NCI-H2227 treated with DMSO at 0.1 percent for 48 hours (cell line): ENCODE results near the gene SNX25.
"Not testable (repeated sequence)": the region's sequence is repeated elsewhere in the genome, so short reads cannot be mapped to it uniquely, and the experiment has no call there.

Experiments used
- DNase-seq: peaks from one replicate; lab custom pipeline; 2025; lab: John Stamatoyannopoulos, UW

The SNX25 gene

DNA sequence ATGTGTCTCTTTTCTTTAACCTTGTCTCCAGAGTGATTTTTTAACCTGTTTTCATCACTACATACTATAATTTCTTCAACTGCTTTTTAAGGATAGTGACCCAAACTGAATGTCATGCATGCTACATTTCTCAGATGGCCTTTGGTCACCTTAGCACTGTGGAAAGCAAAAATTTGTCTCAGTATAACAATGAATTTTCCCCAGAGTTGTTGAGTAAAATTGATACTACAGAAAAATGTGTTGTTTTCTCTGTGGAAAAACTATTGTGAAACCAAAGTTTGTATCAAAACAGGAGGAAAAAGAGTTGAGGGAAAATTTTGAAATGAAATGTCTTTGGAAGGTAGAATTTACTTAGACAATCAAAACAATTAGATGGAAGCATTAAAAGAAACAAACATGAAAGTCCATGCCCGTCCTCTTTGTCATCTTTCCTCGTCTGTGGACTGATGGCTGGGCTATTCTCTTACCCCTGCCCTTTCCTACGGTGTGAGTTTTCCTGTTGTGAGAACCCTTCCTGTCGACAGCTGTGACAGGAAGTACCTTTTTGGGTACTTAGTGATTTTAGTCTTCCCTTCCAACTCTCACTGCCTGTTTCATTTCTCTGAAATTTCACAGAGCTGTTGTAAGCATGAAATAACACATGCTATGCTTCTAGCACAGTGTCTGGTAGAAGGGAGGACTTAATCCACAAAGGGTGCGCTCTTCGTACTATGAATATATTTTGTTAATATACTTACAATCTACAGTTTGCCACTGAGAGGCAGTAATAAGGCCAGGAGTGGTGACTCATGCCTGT, 135.5 kb downstream of the SNX25 start:
- DNase-seq = no peak

DNA sequence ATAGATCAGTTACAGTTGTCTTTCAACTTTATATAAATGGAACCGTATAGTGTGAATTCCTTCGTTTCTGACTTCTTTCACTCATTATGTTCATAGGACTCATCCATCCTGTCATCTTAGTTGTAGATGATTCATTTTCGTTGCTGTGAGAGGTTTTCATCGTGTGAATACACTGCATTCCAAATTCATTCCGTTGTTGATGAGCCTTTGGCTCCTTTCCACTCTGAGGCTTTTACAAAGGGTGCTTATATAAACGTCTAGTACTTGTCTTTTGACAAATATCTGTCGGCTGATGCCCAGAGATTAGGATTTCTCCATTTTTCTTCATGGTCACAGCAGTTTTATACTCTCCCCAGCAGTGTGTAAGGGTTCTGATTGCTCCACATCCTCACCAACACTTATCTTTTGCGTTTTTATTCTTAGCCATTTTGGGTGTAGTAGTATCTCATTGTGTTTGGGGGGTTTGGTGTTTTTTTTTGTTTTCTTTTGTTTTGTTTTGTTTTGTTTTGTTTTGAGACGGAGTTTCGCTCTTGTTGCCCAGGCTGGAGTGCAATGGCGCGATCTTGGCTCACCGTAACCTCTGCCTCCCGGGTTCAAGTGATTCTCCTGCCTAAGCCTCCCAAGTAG, 137.7 kb downstream of the SNX25 start:
- no peak for DNase-seq

DNA sequence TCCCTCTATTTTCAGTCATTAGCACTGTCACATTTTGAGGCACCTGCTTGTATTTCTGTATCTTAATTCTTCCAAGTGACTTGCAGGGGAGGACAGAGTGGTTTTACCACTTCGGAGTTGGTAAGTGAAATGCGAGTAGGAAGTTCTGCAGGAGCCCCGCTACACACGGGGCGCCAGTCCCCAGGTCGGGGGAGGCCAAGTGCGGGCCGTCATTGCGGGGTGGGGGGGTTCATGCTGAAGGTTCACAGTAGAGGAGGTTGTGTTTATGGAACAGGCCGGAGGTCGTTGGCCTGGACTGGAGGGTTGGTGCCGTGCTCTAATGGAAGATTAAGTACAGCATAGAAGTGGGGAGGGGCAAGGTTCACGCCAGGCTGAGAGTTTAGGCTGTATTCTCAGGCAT, 142.3 kb downstream of the SNX25 start:
- DNase-seq = no peak

DNA sequence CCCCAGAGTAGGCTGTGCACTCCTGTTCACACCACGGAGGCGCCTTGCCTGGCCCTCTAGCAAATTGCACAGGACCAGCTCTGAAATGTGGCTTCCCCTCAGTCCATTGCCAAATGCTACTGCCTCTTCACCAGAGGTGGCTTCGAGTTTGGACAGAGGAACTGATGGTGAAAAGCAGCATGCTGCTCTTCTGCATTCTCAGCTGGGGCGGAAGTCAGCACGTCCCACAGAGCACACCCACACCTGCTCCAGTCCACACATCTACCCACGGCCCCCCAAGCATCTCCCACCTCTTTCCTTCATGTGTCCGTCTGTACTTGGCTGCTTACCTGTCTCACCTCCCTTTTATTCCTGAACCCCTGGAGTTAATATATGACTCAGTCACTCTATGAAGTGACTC, 142.8 kb downstream of the SNX25 start:
- DNase-seq = no peak

DNA sequence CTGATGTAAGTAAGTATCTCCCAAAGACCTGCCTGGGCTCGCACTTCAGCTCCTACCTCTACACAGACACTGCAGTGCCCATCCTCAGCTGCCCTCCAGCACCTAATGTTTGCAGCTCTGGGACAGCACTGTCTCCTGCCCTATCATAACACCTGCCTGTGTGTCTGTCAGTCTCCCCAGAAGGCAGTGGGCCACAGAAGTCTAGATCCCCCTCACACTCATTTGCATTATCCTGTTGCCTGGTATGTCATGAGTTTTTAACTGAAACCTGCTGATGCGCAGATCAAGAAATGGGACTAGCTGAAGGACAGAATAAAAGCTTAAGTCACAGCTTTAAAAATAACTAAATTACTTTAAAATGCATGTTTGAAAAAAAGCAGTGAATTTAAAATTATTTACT, 143.3 kb downstream of the SNX25 start:
- DNase-seq = no peak

DNA sequence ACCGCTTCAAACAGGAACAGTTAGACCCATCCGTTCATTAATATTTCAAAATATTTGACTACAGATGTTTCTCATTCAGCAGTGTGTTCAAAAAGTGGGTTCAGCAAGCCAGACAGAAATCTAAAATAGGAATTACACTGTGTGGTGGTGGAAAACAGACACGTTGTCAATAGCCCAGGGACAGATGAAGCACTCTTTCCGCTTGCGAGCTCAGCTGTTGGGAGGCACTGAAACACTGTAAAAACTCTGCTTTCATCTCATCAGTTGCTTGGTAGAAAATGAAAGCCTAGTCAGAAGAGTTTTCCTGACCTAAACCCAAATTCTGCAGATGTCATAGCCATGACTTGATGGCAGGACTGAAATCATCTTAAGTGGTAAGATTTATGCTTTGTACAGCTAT, 147.8 kb downstream of the SNX25 start:
- DNase-seq = no peak

DNA sequence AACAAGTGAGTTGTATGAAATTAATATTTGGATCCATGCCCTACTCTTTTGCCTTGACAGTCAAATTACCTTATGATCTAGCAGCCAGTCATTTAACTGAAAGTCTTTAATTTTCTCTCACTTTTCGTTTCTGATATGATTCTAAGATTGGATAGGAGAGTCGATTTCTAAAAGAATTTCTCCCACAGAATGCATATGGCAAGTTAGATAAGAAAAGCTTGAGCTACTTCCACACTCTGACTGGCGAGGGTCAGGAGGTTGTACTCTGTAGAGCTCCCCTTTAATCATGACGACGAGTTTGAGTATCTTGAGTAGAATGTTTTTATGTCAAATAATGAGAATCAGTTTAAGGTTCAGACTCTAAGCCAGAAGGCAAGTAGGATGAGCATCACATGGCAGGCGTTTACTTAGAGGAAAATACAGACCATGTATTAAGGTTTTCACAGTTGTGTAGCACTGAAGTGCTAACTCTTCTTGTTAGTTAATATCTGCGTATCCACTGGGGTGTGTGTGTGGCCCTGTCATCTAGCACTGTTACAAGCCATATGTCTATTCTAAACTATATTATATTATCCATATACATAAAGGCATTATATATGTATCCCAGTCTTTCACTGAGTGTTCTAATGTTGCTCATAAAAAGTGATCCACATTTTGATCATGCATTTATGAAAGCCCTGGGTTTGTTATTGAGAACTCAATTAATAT, 148.5 kb downstream of the SNX25 start:
- DNase-seq = no peak

DNA sequence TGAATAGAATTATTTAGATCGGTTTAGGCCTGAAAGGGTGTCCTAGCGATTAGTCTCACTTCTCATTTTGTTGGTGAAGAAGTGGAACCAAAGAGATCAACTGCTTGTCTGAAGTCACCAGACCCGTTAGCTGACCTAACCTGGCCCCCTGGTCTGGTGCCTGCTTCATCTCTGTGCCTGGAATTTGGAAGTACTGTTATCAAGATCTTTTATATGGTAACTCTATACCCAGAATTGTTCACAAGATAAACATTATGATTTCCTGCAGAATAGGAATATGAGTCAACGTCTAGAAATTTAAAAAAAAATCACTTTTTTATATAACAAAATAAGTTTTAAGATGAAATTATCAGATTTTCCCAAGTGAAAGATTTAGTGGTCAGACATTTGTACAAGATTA, 149.1 kb downstream of the SNX25 start:
- no peak for DNase-seq

DNA sequence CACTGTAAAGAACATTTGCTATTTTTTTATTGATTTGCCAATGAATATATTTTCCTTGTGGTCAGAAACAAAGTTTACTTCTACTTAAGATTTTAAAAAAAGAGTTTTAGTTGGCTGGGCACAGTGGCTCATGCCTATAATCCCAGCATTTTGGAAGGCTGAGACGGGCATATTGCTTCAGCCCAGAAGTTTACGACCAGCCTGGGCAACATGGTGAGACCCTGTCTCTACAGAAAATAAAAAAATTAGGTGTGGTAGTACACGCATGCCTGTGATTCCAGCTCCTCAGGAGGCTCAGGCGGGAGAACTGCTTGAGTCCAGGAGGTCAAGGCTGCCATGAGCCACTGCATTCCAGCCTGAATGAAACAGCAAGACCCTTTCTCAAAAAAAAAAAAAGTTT, 149.6 kb downstream of the SNX25 start:
- no peak for DNase-seq

DNA sequence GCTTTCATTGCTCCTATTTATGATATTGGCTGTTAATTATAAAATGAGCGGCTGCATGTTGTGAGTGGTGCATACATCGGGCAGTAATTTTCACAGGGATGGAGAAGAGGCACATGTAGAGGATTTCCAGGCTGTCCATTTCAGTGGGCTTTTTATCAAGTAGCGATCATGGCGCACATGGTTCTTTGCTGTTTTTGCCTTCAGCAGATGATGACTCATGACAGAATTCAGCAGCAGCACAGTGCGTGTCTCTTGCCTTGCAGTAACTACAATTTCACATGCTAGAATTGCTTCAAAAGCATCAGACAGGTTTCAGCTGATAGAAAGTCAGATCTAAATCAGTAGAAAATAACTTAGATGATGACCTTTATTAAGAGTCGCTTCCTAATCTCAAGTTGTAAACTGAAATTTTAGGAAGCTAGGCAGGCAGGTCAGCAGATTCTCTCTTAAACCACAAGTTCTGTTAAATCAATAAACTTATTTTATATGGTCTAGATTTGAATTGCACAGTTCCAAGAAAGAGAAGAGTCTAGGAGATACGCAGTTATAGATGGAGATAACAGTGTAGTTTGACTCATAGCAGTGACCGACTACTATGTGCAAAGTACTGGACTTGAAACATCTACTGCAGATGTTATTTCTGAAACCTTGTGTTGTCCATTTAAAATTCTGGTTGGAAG, 150.5 kb downstream of the SNX25 start:
- no peak for DNase-seq

DNA sequence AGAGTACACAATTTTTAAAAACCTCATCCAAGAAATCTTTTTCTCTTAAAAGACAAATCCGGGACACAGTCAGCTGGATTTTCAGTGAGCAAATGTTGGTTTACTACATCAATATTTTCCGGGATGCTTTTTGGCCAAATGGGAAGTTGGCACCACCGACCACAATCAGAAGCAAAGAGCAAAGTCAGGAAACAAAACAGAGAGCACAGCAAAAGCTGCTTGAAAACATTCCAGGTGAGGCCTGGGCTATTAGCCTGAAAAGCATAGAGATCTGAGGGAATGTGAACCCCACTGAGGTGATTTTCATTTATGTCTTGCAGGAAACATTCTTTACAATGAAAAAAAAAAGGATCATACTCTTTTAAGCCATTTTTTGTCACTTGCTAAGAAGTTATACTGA, 152.5 kb downstream of the SNX25 start:
- DNase-seq = no peak

DNA sequence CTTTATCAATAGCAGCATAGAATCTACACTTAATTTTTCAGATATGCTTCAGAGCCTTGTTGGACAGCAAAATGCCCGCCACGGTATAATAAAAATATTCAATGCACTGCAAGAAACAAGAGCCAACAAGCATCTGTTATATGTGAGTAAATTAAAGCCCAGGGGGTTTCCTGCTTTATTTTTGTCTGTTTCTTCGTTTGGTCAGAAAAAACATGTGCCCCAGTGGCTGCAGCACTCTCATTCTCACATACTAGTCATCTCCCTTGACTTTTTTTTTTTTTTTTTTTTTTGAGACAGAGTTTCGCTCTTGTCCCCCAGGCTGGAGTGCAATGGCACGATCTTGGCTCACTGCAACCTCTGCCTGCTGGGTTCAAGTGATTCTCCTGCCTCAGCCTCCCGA, 153.2 kb downstream of the SNX25 start:
- DNase-seq = not testable (repeated sequence)

DNA sequence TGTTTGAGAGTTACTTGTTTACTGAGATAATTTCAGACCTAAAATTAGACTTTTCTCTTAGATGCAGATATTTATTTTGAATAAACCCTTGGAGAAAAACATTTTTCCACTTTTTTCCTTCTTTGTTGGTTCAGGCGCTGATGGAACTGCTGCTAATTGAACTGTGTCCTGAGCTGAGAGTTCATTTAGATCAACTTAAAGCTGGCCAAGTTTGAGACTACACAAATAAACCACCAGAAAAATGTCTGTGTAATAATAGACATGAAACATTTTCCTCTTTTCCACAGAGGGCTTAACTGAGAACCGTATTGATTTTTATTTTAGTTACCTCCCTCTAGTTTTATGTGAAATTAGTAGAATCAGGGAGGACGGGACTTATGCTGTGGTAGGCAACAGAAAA, 153.9 kb downstream of the SNX25 start:
- DNase-seq = no peak

DNA sequence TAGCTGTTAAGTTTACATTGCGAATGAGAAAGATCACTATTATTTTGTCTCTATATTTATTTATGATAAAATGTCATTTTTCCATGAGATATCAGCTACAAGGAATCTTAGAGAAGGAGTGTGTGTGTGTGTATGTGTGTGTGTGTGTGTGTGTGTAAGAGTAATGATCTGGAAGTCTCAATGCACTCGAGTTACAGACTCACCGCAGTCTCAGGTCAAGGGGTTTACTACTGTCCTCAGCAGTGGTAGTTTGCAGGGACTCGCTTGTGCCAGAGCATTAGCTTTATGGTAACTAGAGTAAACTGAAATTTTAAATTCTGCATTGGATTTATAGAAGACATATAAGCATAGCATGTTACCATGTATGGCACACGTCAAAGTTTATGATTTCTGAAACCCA, 155.5 kb downstream of the SNX25 start:
- DNase-seq = no peak

DNA sequence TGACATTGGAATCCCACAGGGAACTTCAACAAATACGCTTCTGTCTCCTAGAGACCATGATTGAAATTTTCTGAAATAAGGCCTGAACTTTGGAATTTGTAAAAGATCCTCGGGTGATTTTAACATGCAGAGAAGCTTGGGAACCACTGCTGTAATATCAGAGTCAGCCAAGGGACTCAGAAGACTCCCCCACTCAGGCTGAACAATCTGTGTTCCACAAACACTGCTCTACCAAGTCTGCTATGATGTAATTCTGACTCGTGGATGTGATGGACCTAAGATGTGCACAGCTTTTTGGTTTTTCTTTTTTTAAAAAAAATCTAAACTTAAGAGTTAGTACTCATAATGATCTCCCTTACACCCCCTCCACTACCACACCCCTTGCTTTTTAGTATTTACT, 160.3 kb downstream of the SNX25 start:
- DNase-seq = no peak

DNA sequence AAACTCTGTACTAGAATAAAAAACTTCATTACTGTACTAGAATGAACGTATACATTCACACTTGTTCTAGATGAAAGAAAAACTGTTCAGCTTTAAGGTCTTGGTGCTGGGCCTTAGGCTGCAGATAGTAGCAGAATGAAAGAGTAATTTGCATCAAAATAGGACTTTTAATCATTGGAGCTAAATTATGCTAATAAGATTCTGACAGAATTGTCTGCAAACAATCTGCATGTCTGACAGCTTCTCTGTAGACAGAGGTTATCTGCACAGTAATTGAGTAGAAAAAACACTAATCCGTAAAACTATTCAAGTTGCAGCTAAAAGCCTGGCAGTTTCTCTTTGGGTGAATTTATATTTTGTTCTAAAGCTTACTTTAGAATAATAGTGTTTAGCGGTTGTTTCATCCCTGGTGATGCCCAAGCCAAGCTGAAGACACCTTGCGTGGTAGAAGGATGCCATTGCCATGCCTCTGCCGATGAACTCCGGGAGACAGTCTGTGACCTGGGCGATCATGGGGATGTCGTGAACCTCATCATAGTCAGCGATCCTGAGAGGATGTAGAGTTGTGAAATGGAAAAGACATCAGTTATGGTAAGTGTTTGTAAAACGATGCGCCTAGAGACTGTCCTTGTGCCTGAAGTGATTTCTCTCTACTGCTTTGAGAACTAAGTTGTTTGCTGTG, 161.0 kb downstream of the SNX25 start:
- DNase-seq = no peak

DNA sequence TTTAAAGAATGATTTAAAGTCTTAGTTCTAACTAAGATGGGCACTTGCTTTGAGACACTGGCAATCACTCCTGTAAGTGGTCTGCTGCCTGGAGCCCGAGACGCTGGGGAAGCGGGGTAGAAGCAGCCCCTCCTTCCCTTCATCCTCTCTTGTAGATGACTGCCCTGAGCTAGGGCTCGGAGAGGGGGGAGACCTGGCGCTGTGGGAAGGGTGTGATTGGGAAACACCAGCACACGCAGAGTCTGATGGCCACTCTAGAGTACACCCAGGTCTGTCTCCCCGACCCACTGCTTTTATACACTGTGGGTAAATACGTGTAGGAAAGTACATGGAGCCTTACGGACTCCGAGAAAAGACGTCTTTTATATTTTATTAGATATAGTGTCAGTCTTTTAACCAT, 162.3 kb downstream of the SNX25 start:
- no peak for DNase-seq

DNA sequence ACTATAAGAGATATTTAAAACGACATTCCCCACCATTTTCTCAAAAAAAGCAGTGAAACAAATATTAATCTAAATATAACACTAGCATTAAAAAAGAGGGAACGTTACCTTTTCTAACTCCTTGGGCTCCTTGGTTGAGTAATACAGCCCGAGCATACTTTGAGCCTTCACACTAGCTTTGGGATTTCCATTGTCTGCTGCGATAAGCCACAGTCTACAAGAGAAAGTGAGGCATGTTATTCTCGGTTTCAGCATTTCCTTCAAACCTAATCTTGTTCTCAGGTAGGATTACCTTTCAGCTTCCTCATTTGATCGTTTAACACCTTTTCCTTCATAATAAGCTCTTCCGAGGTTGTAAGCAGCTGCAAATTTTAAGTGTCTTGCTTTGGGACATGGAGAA, 164.6 kb downstream of the SNX25 start:
- no peak for DNase-seq

DNA sequence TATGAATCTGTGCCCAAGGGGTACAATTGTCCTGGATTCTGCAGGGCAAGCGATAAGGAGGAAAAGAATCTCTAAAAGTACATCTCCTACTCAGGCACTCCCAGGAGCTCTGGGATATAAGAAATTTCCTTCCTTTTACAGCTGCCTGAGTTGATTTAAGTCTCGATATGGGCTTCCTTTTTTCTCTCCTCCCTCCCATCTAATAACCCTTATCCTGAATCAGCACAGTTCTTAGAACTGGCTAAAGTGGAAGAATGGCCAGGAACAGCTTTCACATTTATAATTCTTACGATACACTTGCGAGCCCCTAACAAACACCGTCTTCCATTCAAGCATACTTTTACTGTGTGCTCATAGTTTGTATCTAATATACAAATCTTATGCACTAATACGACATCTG, 165.2 kb downstream of the SNX25 start:
- DNase-seq = no peak

DNA sequence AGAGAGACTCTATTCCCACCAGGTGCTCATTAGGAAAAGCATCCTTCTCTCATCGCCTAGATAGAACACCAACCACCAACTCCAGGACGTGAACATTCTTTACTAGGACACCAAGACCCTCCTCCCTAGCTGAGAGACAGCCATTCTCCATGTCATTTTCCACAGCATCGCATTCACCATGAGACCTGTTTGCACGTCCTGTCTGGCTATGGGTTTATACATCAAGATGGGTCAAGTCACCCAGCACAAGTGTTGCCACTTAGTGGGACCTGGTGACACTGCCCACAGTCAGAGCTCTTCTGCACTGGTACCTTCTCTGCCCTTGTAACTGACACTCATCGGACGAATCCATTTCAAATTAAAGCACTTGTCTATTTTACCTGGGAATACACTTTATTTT, 168.9 kb downstream of the SNX25 start:
- DNase-seq = no peak

DNA sequence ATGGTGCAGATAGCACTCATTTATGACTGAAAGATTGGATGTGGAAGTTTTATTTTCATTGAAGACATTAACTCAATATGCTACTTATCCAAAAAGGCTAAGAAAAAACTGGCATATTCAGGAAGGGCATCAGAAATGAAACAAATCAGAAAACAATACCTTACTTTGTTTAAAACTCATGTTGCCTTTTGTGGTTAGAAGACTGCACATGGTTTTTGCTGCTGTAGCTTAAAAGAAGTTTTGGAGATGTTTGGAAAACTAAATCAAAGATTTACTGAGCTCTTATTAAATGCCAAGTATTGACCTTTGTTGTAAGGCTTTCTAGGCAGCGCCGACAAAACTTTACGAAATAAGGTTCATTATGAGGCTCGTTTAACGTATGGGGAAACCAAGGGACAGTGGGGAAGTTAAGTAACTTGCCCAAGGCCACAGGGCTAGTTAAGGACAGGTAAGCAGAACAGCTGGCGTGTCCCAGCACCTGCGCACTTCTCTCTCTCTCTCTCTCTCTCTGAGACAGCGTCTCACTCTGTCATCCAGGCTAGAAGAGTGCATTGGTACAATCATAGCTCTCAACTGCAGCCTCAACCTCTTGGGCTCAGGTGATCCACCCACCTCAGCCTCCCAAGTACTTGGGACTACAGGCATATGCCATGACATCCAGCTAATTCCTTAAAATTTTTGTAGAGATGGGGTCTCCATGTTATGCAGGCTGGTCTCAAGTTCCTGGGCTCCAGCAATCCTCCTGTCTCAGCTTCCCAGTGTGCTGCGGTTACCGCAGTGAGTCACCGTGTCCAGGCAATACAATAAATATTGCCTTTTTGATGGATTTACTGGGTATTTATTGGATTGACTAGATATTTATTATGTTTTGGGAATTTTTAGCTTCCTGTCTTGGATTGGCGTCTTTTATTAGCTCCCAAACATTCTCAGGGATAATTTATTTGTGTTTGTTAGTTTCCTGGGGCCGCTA, 170.2 kb downstream of the SNX25 start:
- DNase-seq = no peak
